ENCODE results near the gene MBD3.

GRCh38 chr19:1563251-1563650 lies 29.4 kb downstream of the MBD3 start:
- TF ChIP-seq CTCF (IDR thresholded peaks at IDR 0.05; ENCODE audit: insufficient read depth, low read depth, low read length) (no peak), EZH2 (IDR thresholded peaks at IDR 0.05; ENCODE audit: insufficient read depth, low read length) (no peak)

Measured in astrocyte (in vitro differentiated cells and primary cell).